ENCODE results near the gene TMEM130.
A peak's percentile ranks its signal among the peaks of the same experiment; 100 is the strongest.

DNA sequence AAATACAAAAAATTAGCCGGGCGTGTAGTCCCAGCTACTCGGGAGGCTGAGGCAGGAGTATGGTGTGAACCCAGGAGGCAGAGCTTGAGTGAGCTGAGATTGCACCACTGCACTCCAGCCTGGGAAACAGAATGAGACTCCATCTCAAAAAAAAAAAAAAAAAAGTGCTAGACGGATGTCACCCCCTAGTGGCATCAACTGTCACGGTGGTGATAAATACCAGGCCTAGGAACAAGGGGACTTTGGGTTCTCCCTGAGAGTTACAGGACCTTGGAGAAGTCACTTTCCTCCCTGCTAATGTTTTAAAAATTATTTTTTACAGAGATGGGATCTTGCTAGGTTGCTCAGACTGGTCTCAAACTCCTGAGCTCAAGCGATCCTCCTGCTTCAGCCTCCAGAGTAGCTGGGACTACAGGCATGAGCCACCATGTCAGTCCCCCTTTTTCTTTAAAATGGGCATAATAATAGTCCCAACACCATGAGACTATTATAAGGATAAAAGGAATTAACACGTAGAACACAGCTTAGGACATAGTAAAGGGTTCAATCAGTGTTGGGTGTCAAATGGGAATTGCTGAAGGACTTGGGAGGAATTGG, 2.6 kb upstream of the TMEM130 start:
- TF ChIP-seq, protein P1, sequence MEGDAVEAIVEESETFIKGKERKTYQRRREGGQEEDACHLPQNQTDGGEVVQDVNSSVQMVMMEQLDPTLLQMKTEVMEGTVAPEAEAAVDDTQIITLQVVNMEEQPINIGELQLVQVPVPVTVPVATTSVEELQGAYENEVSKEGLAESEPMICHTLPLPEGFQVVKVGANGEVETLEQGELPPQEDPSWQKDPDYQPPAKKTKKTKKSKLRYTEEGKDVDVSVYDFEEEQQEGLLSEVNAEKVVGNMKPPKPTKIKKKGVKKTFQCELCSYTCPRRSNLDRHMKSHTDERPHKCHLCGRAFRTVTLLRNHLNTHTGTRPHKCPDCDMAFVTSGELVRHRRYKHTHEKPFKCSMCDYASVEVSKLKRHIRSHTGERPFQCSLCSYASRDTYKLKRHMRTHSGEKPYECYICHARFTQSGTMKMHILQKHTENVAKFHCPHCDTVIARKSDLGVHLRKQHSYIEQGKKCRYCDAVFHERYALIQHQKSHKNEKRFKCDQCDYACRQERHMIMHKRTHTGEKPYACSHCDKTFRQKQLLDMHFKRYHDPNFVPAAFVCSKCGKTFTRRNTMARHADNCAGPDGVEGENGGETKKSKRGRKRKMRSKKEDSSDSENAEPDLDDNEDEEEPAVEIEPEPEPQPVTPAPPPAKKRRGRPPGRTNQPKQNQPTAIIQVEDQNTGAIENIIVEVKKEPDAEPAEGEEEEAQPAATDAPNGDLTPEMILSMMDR (optimal IDR thresholded peaks at IDR 0.05 in 1 of 3, IDR thresholded peaks at IDR 0.05 in 1 of 3, conservative IDR thresholded peaks at IDR 0.05 in 1 of 3; ENCODE audit: extremely low read depth in 1 of 3, insufficient read depth in 2 of 3, low read length in 3 of 3): peak; percentile 6 to 44 (median 9)
- TF ChIP-seq EZH2 (IDR thresholded peaks at IDR 0.05; ENCODE audit: low read length): no peak
